A673 (cell line): ENCODE measurements around the gene FUBP3. TPM values are rescaled to one million over a fixed set of nuclear protein-coding genes. Genes with fewer than 3 reads are reported as not detected.

Experiments used
- BruUV-seq: library from RNA; stranded (reverse); fragments of 400-500 nt; replicated peaks from 2 replicates; lab custom pipeline; 2021; lab: Mats Ljungman, UMichigan
- CTCF ChIA-PET: fragments of 300-600 bp; sonication (Branson Sonifier 250); formaldehyde crosslinking; loops from one replicate; lab custom pipeline; 2022; ENCODE audit warnings: antibody characterized with exemption; lab: Charles Lee
- POLR2A ChIA-PET: fragments of 300-600 bp; sonication (Branson Sonifier 250); formaldehyde crosslinking; loops from one replicate; lab custom pipeline; 2022; ENCODE audit warnings: antibody characterized with exemption; ENCODE audit not compliant: low non-redundant PET; lab: Charles Lee
- DNase-seq: peaks from one replicate; pipeline ENCODE4 v3.0.0-alpha.2; 2015; ENCODE audit warnings: low spot score
- H3K27ac ChIP-seq: fragments of 200-600 bp; sonication (generic); 2 replicates; pipeline ENCODE4 v1.5.1; 2016; ENCODE audit warnings: mixed run types, low read depth, mild to moderate bottlenecking, mixed read lengths, antibody characterized with exemption, low read length; ENCODE audit not compliant: poor library complexity, severe bottlenecking
- H3K27me3 ChIP-seq: fragments of 200-600 bp; sonication (generic); replicated peaks from 2 replicates; pipeline ENCODE4 v1.6.1; 2017; ENCODE audit warnings: mixed run types, low read depth, mild to moderate bottlenecking, mixed read lengths, antibody characterized with exemption, low read length; ENCODE audit not compliant: insufficient read depth, poor library complexity
- H3K36me3 ChIP-seq: fragments of 200-600 bp; sonication (generic); 2 replicates; pipeline ENCODE4 v1.6.1; 2016; ENCODE audit warnings: mixed run types, mild to moderate bottlenecking, mixed read lengths, antibody characterized with exemption, low read length; ENCODE audit not compliant: insufficient read depth, poor library complexity, severe bottlenecking
- H3K4me1 ChIP-seq: fragments of 200-600 bp; sonication (generic); 2 replicates; pipeline ENCODE4 v1.6.1; 2017; ENCODE audit warnings: mixed run types, mild to moderate bottlenecking, mixed read lengths, antibody characterized with exemption, low read length; ENCODE audit not compliant: insufficient read depth, poor library complexity, severe bottlenecking
- H3K4me3 ChIP-seq: fragments of 200-600 bp; sonication (generic); 2 replicates; pipeline ENCODE4 v1.5.1; 2016; ENCODE audit warnings: low read depth, mixed run types, mild to moderate bottlenecking, mixed read lengths, low read length; ENCODE audit not compliant: poor library complexity, severe bottlenecking
- H3K9me3 ChIP-seq: fragments of 200-600 bp; sonication (generic); 2 replicates; pipeline ENCODE4 v1.6.1; 2016; ENCODE audit warnings: mixed run types, low read depth, mild to moderate bottlenecking, mixed read lengths, antibody characterized with exemption, low read length; ENCODE audit not compliant: poor library complexity, severe bottlenecking
- CTCF ChIP-seq: fragments of 300-800, 200-600 bp; sonication (generic); conservative IDR thresholded peaks from 2 replicates; pipeline ENCODE4 v1.5.1; 2017; ENCODE audit warnings: low read depth, mild to moderate bottlenecking, antibody characterized with exemption, low read length, moderate library complexity, mixed read lengths
- EZH2 ChIP-seq: fragments of 200-600 bp; sonication (generic); IDR thresholded peaks from 2 replicates; pipeline ENCODE4 v1.6.1; 2017; ENCODE audit warnings: borderline replicate concordance, low read depth, mild to moderate bottlenecking, mixed read lengths, antibody characterized with exemption, low read length; ENCODE audit not compliant: poor library complexity, severe bottlenecking
- intact Hi-C: fragments of 100-400 bp; cut with micrococcal nuclease; formaldehyde crosslinking; loops from one replicate; pipeline ENCODE4 v1.10.0; 2022; ENCODE audit not compliant: unreplicated experiment
- total RNA-seq: library from RNA; stranded (reverse); gene quantifications from 2 replicates; pipeline ENCODE4 v1.2.3, GENCODE V29; 2021

The FUBP3 gene
- total RNA-seq, 1 experiment from 2014 or later: 80.4 TPM

GRCh38 chr9:130634191-130634768, 54.9 kb downstream of the FUBP3 start:
- ChIA-PET CTCF (no interaction called here), POLR2A (no interaction called here)
- Histone ChIP-seq H3K9me3 (no peaks in the 10 kb centered on the region), H3K36me3 (peaks cover 49% of the 10 kb centered on the region), H3K27me3 (no peaks in the 10 kb centered on the region), H3K4me1 (peaks cover 5% of the 10 kb centered on the region), H3K27ac (no peak overlapping the region), H3K4me3 (no peak overlapping the region)
- TF ChIP-seq CTCF (no peak), EZH2 (no peak)
- intact Hi-C loops: no loop called here
- BruUV-seq: no TSS peak
- DNase-seq: no peak

- TF ChIP-seq CTCF (no peak), EZH2 (no peak)
- H3K4me3 ChIP-seq: no peak overlapping the region
- H3K9me3 ChIP-seq: no peaks in the 10 kb centered on the region
- H3K4me1 ChIP-seq: peaks cover 9% of the 10 kb centered on the region
- BruUV-seq: no TSS peak
- POLR2A ChIA-PET: no interaction called here
- intact Hi-C loops: no loop called here
- no peak for DNase-seq
- H3K27me3 ChIP-seq: no peaks in the 10 kb centered on the region
- CTCF ChIA-PET: no interaction called here
- peaks cover 46% of the 10 kb centered on the region for H3K36me3 ChIP-seq
- no peak overlapping the region for H3K27ac ChIP-seq
Measured at GRCh38 chr9:130634801-130635200, 55.4 kb downstream of the FUBP3 start.

DNA sequence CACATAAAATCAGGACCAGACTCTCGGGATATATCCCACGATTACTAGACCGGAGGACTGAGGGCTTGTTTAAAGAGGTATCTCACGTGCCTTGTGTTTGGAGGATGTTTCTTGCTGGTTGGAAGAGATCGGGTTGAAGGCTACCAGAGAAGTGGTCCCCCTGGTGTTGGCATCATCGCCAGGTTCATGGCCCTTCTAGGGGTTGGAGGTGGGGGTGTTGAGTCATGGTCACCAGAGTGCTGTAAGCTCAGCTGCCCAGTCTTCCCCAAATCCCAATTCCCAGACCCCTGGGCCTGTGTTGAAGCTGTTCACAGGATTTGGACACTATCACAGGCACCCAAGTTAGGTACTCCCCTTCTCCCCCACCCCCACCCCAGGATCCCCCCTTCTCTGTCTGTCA, 55.9 kb downstream of the FUBP3 start:
- DNase-seq: no peak
- POLR2A ChIA-PET: no interaction called here
- Histone ChIP-seq H3K4me1 (peaks cover 9% of the 10 kb centered on the region), H3K27ac (no peak overlapping the region), H3K4me3 (no peak overlapping the region), H3K36me3 (peaks cover 42% of the 10 kb centered on the region), H3K27me3 (no peaks in the 10 kb centered on the region), H3K9me3 (no peaks in the 10 kb centered on the region)
- TF ChIP-seq EZH2 (no peak), CTCF (no peak)
- CTCF ChIA-PET: no interaction called here
- BruUV-seq: no TSS peak
- intact Hi-C loops: no loop called here
